IMR-90 (cell line): ENCODE results near the gene GRID1. TPM values are rescaled to one million over a fixed set of nuclear protein-coding genes. Genes with fewer than 3 reads are reported as not detected.

Experiments used
- ATAC-seq: fragments of 200-7000 bp; cut with Tn5 transposase; 2 replicates; pipeline ENCODE4 v1.9.1; 2020; ENCODE audit warnings: low read depth, mild to moderate bottlenecking, moderate library complexity
- BruUV-seq: library from RNA; stranded (reverse); fragments of 400-500 nt; replicated peaks from 2 replicates; lab custom pipeline; 2021; lab: Mats Ljungman, UMichigan
- CTCF ChIA-PET: fragments of 300-600 bp; formaldehyde crosslinking; extraction: SDS; loops from one replicate; lab custom pipeline; 2021; ENCODE audit warnings: antibody characterized with exemption; lab: Yijun Ruan, JAX
- POLR2A ChIA-PET: fragments of 300-600 bp; sonication (Branson Sonifier 250); formaldehyde crosslinking; loops from one replicate; lab custom pipeline; 2022; ENCODE audit warnings: antibody characterized with exemption; ENCODE audit not compliant: unreplicated experiment; lab: Charles Lee
- DNase-seq: peaks from one replicate; pipeline ENCODE4 v3.0.0; 2013
- H2AFZ ChIP-seq: replicated peaks from 2 replicates; pipeline ENCODE3; 2013; ENCODE audit warnings: low read length, mild to moderate bottlenecking; ENCODE audit not compliant: poor library complexity
- H2AK5ac ChIP-seq: 2 replicates; pipeline ENCODE4 v1.6.1; 2013; ENCODE audit warnings: low read depth, low read length, inconsistent platforms
- H2AK9ac ChIP-seq: replicated peaks from 2 replicates; pipeline ENCODE3; 2013; ENCODE audit warnings: mild to moderate bottlenecking, low read depth, low read length, moderate library complexity; ENCODE audit not compliant: poor library complexity
- H2BK120ac ChIP-seq: 2 replicates; pipeline ENCODE4 v1.6.1; 2013; ENCODE audit warnings: low read depth, low read length, inconsistent platforms
- H2BK15ac ChIP-seq: 3 replicates; pipeline ENCODE4 v1.6.1; 2013; ENCODE audit warnings: low read depth, low read length, inconsistent platforms
- H2BK20ac ChIP-seq: 2 replicates; pipeline ENCODE4 v1.6.1; 2013; ENCODE audit warnings: low read depth, mild to moderate bottlenecking, inconsistent platforms, low read length, moderate library complexity
- H2BK5ac ChIP-seq: 2 replicates; pipeline ENCODE4 v1.6.1; 2013; ENCODE audit warnings: mild to moderate bottlenecking, low read depth, low read length, inconsistent platforms; ENCODE audit not compliant: poor library complexity, severe bottlenecking
- H3K14ac ChIP-seq: replicated peaks from 2 replicates; pipeline ENCODE4 v1.6.1; 2013; ENCODE audit warnings: low read depth, low read length, inconsistent platforms
- H3K18ac ChIP-seq: 2 replicates; pipeline ENCODE4 v1.6.1; 2013; ENCODE audit warnings: low read depth, low read length, control low read depth
- H3K23ac ChIP-seq: 2 replicates; pipeline ENCODE4 v1.6.1; 2013; ENCODE audit warnings: low read depth, low read length, inconsistent platforms
- H3K27ac ChIP-seq: 2 replicates; pipeline ENCODE4 v1.5.1; 2013; ENCODE audit warnings: mild to moderate bottlenecking, control low read depth, low read length; ENCODE audit not compliant: insufficient read depth
- H3K27me3 ChIP-seq: 2 replicates; pipeline ENCODE4 v1.6.1; 2013; ENCODE audit warnings: low read length; ENCODE audit not compliant: control insufficient read depth, insufficient read depth
- H3K36me3 ChIP-seq: 2 replicates; pipeline ENCODE4 v1.6.1; 2013; ENCODE audit warnings: low read length, mixed read lengths; ENCODE audit not compliant: control insufficient read depth, insufficient read depth
- H3K4ac ChIP-seq: 2 replicates; pipeline ENCODE4 v1.6.1; 2013; ENCODE audit warnings: low read depth, low read length, inconsistent platforms
- H3K4me1 ChIP-seq: 2 replicates; pipeline ENCODE4 v1.6.1; 2013; ENCODE audit warnings: low read length, mixed read lengths; ENCODE audit not compliant: control insufficient read depth, insufficient read depth
- H3K4me2 ChIP-seq: 2 replicates; pipeline ENCODE4 v1.6.1; 2013; ENCODE audit warnings: low read depth, mild to moderate bottlenecking, control low read depth, low read length, moderate library complexity
- H3K4me3 ChIP-seq: 2 replicates; pipeline ENCODE4 v1.5.1; 2013; ENCODE audit warnings: low read depth, mild to moderate bottlenecking, control low read depth, low read length, moderate library complexity; ENCODE audit not compliant: insufficient read depth
- H3K56ac ChIP-seq: 2 replicates; pipeline ENCODE4 v1.6.1; 2013; ENCODE audit warnings: low read length, inconsistent platforms; ENCODE audit not compliant: insufficient read depth; ENCODE audit errors: extremely low read depth
- H3K79me1 ChIP-seq, 2 experiments: 2 replicates each; pipeline ENCODE4 v1.6.1; 2013; ENCODE audit warnings: low read length in 2 of 2, inconsistent platforms in 1 of 2, low read depth in 1 of 2
- H3K9ac ChIP-seq: 2 replicates; pipeline ENCODE4 v1.6.1; 2013; ENCODE audit warnings: low read depth, low read length, control low read depth
- H3K9me1 ChIP-seq: 2 replicates; pipeline ENCODE4 v1.6.1; 2013; ENCODE audit warnings: low read length, inconsistent platforms; ENCODE audit not compliant: insufficient read depth
- H3K9me3 ChIP-seq: 2 replicates; pipeline ENCODE4 v1.6.1; 2013; ENCODE audit warnings: low read length; ENCODE audit not compliant: control insufficient read depth, insufficient read depth
- H4K20me1 ChIP-seq: 2 replicates; pipeline ENCODE4 v1.6.1; 2013; ENCODE audit warnings: low read length, inconsistent platforms; ENCODE audit not compliant: insufficient read depth
- H4K5ac ChIP-seq: 2 replicates; pipeline ENCODE4 v1.6.1; 2013; ENCODE audit warnings: mild to moderate bottlenecking, low read depth, low read length, control low read depth
- H4K8ac ChIP-seq, 2 experiments: 2 replicates each; pipeline ENCODE4 v1.6.1; 2013; ENCODE audit warnings: low read depth in 2 of 2, low read length in 2 of 2, control low read depth in 1 of 2, inconsistent platforms in 1 of 2
- H4K91ac ChIP-seq: 2 replicates; pipeline ENCODE4 v1.6.1; 2013; ENCODE audit warnings: low read depth, low read length, inconsistent platforms; ENCODE audit not compliant: insufficient read depth
- BHLHE40 ChIP-seq: fragments of 150-350 bp; IDR thresholded peaks from 2 replicates; pipeline ENCODE4 v1.6.1; 2016; ENCODE audit warnings: mild to moderate bottlenecking, low read depth, low read length
- CEBPB ChIP-seq: IDR thresholded peaks from 2 replicates; pipeline ENCODE4 v1.6.1; 2012; ENCODE audit warnings: low read depth, low read length, improper control_type of control experiment
- CHD1 ChIP-seq: IDR thresholded peaks from 2 replicates; pipeline ENCODE4 v1.6.1; 2012; ENCODE audit warnings: low read depth, low read length, improper control_type of control experiment
- FOS ChIP-seq: fragments of 150-350 bp; IDR thresholded peaks from 2 replicates; pipeline ENCODE4 v1.6.1; 2016; ENCODE audit warnings: low read depth, low read length
- MAFK ChIP-seq: IDR thresholded peaks from 2 replicates; pipeline ENCODE4 v1.6.1; 2012; ENCODE audit warnings: low read depth, low read length, improper control_type of control experiment
- MAZ ChIP-seq: IDR thresholded peaks from 2 replicates; pipeline ENCODE4 v1.6.1; 2012; ENCODE audit warnings: low read depth, mild to moderate bottlenecking, low read length, improper control_type of control experiment, moderate library complexity, borderline replicate concordance
- MXI1 ChIP-seq: IDR thresholded peaks from 2 replicates; pipeline ENCODE4 v1.6.1; 2012; ENCODE audit warnings: low read depth, mild to moderate bottlenecking, low read length, moderate library complexity, borderline replicate concordance
- NFE2L2 ChIP-seq: fragments of 150-350 bp; IDR thresholded peaks from 2 replicates; pipeline ENCODE4 v1.6.1; 2016; ENCODE audit warnings: low read depth, mild to moderate bottlenecking, low read length
- POLR2A ChIP-seq: IDR thresholded peaks from 2 replicates; pipeline ENCODE4 v1.6.1; 2012; ENCODE audit warnings: mild to moderate bottlenecking, low read depth, low read length
- RAD21 ChIP-seq: IDR thresholded peaks from 2 replicates; pipeline ENCODE4 v1.6.1; 2012; ENCODE audit warnings: low read length, improper control_type of control experiment
- RCOR1 ChIP-seq: IDR thresholded peaks from 2 replicates; pipeline ENCODE4 v1.6.1; 2012; ENCODE audit warnings: mild to moderate bottlenecking, low read length, improper control_type of control experiment; ENCODE audit not compliant: insufficient replicate concordance
- RFX5 ChIP-seq: IDR thresholded peaks from 2 replicates; pipeline ENCODE4 v1.8.0; 2012; ENCODE audit warnings: low read depth, mild to moderate bottlenecking, low read length, moderate library complexity
- WGBS, 2 experiments: methylation state at CpG; one replicate each; pipeline versions ENCODE4 v1.1.5 to v1.1.7; 2013; ENCODE audit warnings: missing lambda C conversion rate in 2 of 2; ENCODE audit not compliant: insufficient read length in 1 of 2; ENCODE audit errors: extremely low coverage in 2 of 2; 5-methylcytosine and 5-hydroxymethylcytosine counted together
- dilution Hi-C: fragments of 300-500 bp; cut with HindIII; formaldehyde crosslinking; loops from one replicate; pipeline ENCODE4 v1.14.3; 2018; ENCODE audit warnings: low sequenced_read_pairs; ENCODE audit not compliant: unreplicated experiment
- in situ Hi-C: fragments of 300-500 bp; cut with MboI; formaldehyde crosslinking; loops from 3 replicates; pipeline ENCODE4 v1.14.3; 2019; ENCODE audit warnings: low sequenced_read_pairs, inconsistent platforms, mixed read lengths
- intact Hi-C: fragments of 100-400 bp; cut with micrococcal nuclease; formaldehyde crosslinking; loops from 2 replicates; pipeline ENCODE4 v1.10.0; 2022
- polyA plus RNA-seq, 3 experiments: library from polyadenylated mRNA; depleted of rRNA; stranded (reverse); fragments of >200 nt; gene quantifications; 2 replicates each; pipeline ENCODE4 v1.2.3, GENCODE V29; 2012; ENCODE audit warnings: low replicate concordance in 1 of 3
- total RNA-seq: library from RNA; depleted of rRNA; stranded (reverse); fragments of >200 nt; gene quantifications from 2 replicates; pipeline ENCODE4 v1.2.3, GENCODE V29; 2012
- TF ChIP-seq, protein P1 (sequence below): fragments of 150-350 bp; IDR thresholded peaks from 2 replicates; pipeline ENCODE4 v1.6.1; 2017; ENCODE audit warnings: mild to moderate bottlenecking, antibody characterized with exemption, low read length, low read depth

Gene GRID1
- total and polyA plus RNA-seq, 2 of the 4 experiments (the other 2 are of a cell fraction): not detected

DNA sequence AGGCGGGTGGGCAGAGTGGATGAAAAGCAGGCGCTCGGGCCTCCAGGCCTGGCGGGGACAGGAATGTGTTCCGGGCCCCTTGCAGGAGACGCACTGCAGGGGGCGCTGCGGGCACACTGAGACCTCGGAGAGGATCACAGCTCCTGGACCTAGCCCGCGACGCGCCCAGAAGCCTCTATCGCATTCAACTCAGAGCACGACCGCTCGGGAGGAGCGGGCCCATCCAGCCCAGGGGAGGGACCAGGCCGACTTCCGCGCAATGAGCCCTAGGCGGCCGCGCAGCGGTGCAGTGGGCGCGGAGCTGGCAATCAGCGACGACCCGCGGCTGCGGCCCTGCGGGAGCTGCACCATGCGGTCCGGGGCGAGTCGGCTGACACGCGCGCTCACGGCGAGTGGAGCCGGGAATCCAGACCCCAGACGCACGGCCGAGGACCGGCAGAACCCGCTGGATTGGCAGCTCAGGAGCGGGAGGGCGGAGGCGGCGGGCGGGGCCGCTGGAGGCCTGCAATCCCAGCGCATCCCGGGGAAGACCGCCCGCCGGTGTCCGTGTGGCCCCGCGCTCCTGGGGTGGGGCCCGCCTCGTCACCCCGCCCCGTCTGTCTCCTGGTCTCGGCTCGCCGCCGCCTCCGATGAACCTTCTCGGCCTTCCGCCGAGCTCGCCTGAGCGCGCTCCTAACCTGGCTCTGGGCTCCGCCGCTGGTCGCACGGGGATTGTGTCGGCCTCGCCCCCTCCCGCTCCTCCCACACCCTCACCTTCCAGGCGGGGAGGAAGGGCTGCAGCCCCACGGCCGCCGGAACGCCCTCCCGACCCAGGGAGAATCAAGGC lies 33.5 kb upstream of the GRID1 start (continued):
- 0 out of 2 replicates have a peak, but pooled peaks have one; percentile 57 for TF ChIP-seq MXI1
- TF ChIP-seq RAD21: peak; percentile 94

DNA sequence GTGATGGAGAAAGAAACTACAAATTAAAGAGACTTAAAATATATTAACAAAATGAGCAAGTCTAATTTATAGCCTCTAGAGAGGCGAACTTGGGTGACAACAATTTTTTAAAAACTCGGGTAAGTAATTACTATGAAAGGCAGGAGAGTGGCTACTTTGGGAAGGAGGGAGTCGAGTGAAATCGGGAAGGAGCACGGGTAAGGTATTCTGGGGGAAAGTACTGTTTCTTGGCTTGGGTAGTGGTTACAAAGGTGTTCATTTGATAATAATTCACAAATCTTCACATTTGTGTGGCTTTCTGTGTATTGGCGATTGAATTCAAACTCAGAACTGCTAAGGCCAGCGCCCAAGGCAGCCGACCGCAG lies 32.9 kb upstream of the GRID1 start:
- Histone ChIP-seq H2BK5ac (no peak overlapping the region), H3K9me1 (no peaks in the 10 kb centered on the region), H3K9me3 (no peaks in the 10 kb centered on the region), H3K18ac (no peak overlapping the region), H3K4me3 (no peak overlapping the region), H3K4me2 (no peak overlapping the region), H2AFZ (peak overlapping the region; percentile 100), H2BK20ac (no peak overlapping the region), H2BK15ac (no peak overlapping the region), H4K91ac (no peak overlapping the region), H3K56ac (no peak overlapping the region), H3K23ac (no peak overlapping the region), H3K36me3 (no peaks in the 10 kb centered on the region), H2AK9ac (peak overlapping the region; percentile 16), H3K79me1 (no peaks in the 10 kb centered on the region), H3K14ac (no peak overlapping the region), H4K5ac (no peak overlapping the region), H3K4me1 (peaks cover 10% of the 10 kb centered on the region), H2BK120ac (no peak overlapping the region), H2AK5ac (no peak overlapping the region), H3K4ac (no peak overlapping the region), H3K27ac (no peak overlapping the region), H4K8ac (peak overlapping the region; percentile 48 to 76; a peak in 3 of 4 replicates), H3K9ac (peak overlapping the region; percentile 29), H4K20me1 (no peaks in the 10 kb centered on the region), H3K27me3 (peaks cover 4% of the 10 kb centered on the region)
- intact Hi-C loops (no loop called here), dilution Hi-C loops (no loop called here), in situ Hi-C loops (loop anchor here (5.0 kb wide), 1 partner anchor 188 kb away; no protein-coding TSS in a partner anchor)
- ChIA-PET POLR2A (no interaction called here), CTCF (interaction anchor here (1.0 to 2.4 kb wide), 4 partner anchors 14 to 189 kb away, joined by 3 to 17 read pairs (median 7); no protein-coding TSS in a partner anchor)
- DNase-seq: no peak
- no peak for ATAC-seq
- 43% methylated on average over 2 of the region's 9 CpGs; no CpG with 5 or more reads in 1 of the 2 experiments for WGBS, 2 experiments
- no peak for TF ChIP-seq FOS
- no peak for TF ChIP-seq NFE2L2
- TF ChIP-seq CEBPB: no peak
- TF ChIP-seq RAD21: no peak
- TF ChIP-seq RFX5: no peak
- TF ChIP-seq CHD1: no peak
- TF ChIP-seq MAFK: no peak
- no peak for TF ChIP-seq POLR2A
- no peak for TF ChIP-seq RCOR1
- no peak for TF ChIP-seq MAZ
- no peak for TF ChIP-seq BHLHE40
- TF ChIP-seq, protein P1, sequence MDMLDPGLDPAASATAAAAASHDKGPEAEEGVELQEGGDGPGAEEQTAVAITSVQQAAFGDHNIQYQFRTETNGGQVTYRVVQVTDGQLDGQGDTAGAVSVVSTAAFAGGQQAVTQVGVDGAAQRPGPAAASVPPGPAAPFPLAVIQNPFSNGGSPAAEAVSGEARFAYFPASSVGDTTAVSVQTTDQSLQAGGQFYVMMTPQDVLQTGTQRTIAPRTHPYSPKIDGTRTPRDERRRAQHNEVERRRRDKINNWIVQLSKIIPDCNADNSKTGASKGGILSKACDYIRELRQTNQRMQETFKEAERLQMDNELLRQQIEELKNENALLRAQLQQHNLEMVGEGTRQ: no peak
- BruUV-seq: no TSS peak
